HCT116 (cell line): ENCODE results near the gene LRFN2. TPM values are rescaled to one million over a fixed set of nuclear protein-coding genes. Genes with fewer than 3 reads are reported as not detected.

Source experiments
- ATAC-seq: fragments of 200-7000 bp; cut with Tn5 transposase; 2 replicates; pipeline ENCODE4 v1.9.1; 2020; ENCODE audit warnings: mild to moderate bottlenecking, moderate library complexity
- BruUV-seq: library from RNA; stranded (reverse); fragments of 400-500 nt; replicated peaks from 2 replicates; lab custom pipeline; 2021; lab: Mats Ljungman, UMichigan
- CTCF ChIA-PET: fragments of 300-600 bp; sonication (Branson Sonifier 250); formaldehyde crosslinking; loops from one replicate; lab custom pipeline; 2021; ENCODE audit warnings: antibody characterized with exemption; lab: Charles Lee
- POLR2A ChIA-PET: fragments of 300-600, 350-600 bp; sonication (Branson Sonifier 250); formaldehyde crosslinking; loops from one replicate; lab custom pipeline; 2021; ENCODE audit warnings: antibody characterized with exemption; lab: Charles Lee
- RAD21 ChIA-PET, 2 experiments: fragments of 300-600 bp; sonication (Branson Sonifier 250); formaldehyde crosslinking; loops; one replicate each; lab custom pipeline; 2023; ENCODE audit warnings: low total read pairs in 2 of 2; ENCODE audit not compliant: uncharacterized antibody in 2 of 2, unreplicated experiment in 2 of 2, low non-redundant PET in 1 of 2; lab: Charles Lee
- DNase-seq: peaks from one replicate; pipeline ENCODE4 v3.0.0-alpha.2; 2010; ENCODE audit warnings: low read depth, low spot score
- H2AFZ ChIP-seq: fragments of 200-600 bp; shearing (Covaris generic), sonication (generic); 2 replicates; pipeline ENCODE4 v1.6.1; 2017; ENCODE audit warnings: low read depth, mixed run types, mixed read lengths, antibody characterized with exemption, low read length; ENCODE audit not compliant: poor library complexity, severe bottlenecking
- H3K27ac ChIP-seq: 2 replicates; pipeline ENCODE4 v1.5.1; 2012; ENCODE audit warnings: low read depth, low read length
- H3K27me3 ChIP-seq: fragments of 200-600 bp; sonication (generic); 2 replicates; pipeline ENCODE4 v1.6.1; 2016; ENCODE audit warnings: mixed run types, low read length, mixed read lengths; ENCODE audit not compliant: insufficient read depth
- H3K36me3 ChIP-seq, 2 experiments: fragments of 200-500 bp in 1 of 2; fragments of 200-600 bp in 1 of 2; sonication (Bioruptor generic) in 1 of 2; sonication (generic) in 1 of 2; 2 replicates each; pipeline versions ENCODE4 v1.5.1 to v1.6.1; 2014 to 2016; ENCODE audit warnings: low read length in 2 of 2, inconsistent platforms in 1 of 2, mixed read lengths in 1 of 2, mixed run types in 1 of 2; ENCODE audit not compliant: insufficient read depth in 2 of 2, control insufficient read depth in 1 of 2
- H3K4me1 ChIP-seq, 2 experiments: fragments of 200-600 bp in 1 of 2; sonication (generic) in 1 of 2; 2 replicates each; pipeline versions ENCODE4 v1.5.1 to v1.6.1; 2012 to 2017; ENCODE audit warnings: low read length in 2 of 2, inconsistent platforms in 1 of 2, mild to moderate bottlenecking in 1 of 2, mixed read lengths in 1 of 2, mixed run types in 1 of 2, moderate library complexity in 1 of 2; ENCODE audit not compliant: insufficient read depth in 2 of 2, control insufficient read depth in 1 of 2
- H3K4me2 ChIP-seq: fragments of 200-600 bp; sonication (generic); 2 replicates; pipeline ENCODE4 v1.6.1; 2017; ENCODE audit warnings: mixed run types, low read length, mixed read lengths
- H3K4me3 ChIP-seq, 2 experiments: fragments of 200-600 bp in 1 of 2; sonication (generic) in 1 of 2; replicated peaks in 1 of 2; 2 replicates each; pipeline ENCODE4 v1.5.1; 2011 to 2016; ENCODE audit warnings: low read length in 2 of 2, control low read depth in 1 of 2, low read depth in 1 of 2, mild to moderate bottlenecking in 1 of 2, mixed read lengths in 1 of 2, mixed run types in 1 of 2
- H3K79me2 ChIP-seq: fragments of 200-600 bp; sonication (generic); 2 replicates; pipeline ENCODE4 v1.6.1; 2017; ENCODE audit warnings: mild to moderate bottlenecking, mixed run types, low read length, moderate library complexity, mixed read lengths; ENCODE audit not compliant: insufficient read depth
- H3K9ac ChIP-seq: fragments of 200-600 bp; sonication (generic); 2 replicates; pipeline ENCODE4 v1.6.1; 2016; ENCODE audit warnings: low read length, mixed read lengths
- H3K9me2 ChIP-seq: fragments of 200-600 bp; sonication (generic), shearing (Covaris generic); 2 replicates; pipeline ENCODE4 v1.6.1; 2017; ENCODE audit warnings: mixed run types, mild to moderate bottlenecking, moderate library complexity; ENCODE audit not compliant: insufficient read depth
- H3K9me3 ChIP-seq, 2 experiments: fragments of 200-500 bp in 1 of 2; fragments of 200-600 bp in 1 of 2; sonication (Bioruptor generic) in 1 of 2; sonication (generic) in 1 of 2; 2 replicates each; pipeline ENCODE4 v1.6.1; 2014 to 2017; ENCODE audit warnings: low read length in 2 of 2, mixed read lengths in 2 of 2, inconsistent platforms in 1 of 2, low read depth in 1 of 2, mild to moderate bottlenecking in 1 of 2, mixed run types in 1 of 2, moderate library complexity in 1 of 2; ENCODE audit not compliant: control insufficient read depth in 1 of 2, insufficient read depth in 1 of 2
- H4K20me1 ChIP-seq: fragments of 200-600 bp; sonication (generic), shearing (Covaris generic); 2 replicates; pipeline ENCODE4 v1.6.1; 2017; ENCODE audit warnings: mixed run types, mild to moderate bottlenecking, moderate library complexity; ENCODE audit not compliant: insufficient read depth
- EZH2 ChIP-seq: fragments of 200-600 bp; sonication (generic); IDR thresholded peaks from 2 replicates; pipeline ENCODE4 v1.6.1; 2017; ENCODE audit warnings: antibody characterized with exemption, mixed run types
- EZH2phosphoT487 ChIP-seq: fragments of 200-600 bp; IDR thresholded peaks from 2 replicates; pipeline ENCODE4 v1.6.1; 2018; ENCODE audit warnings: antibody characterized with exemption, borderline replicate concordance
- FOSL1 ChIP-seq: IDR thresholded peaks from 2 replicates; pipeline ENCODE4 v1.6.1; 2012; ENCODE audit warnings: low read depth
- JUND ChIP-seq: IDR thresholded peaks from 2 replicates; pipeline ENCODE4 v1.6.1; 2012
- POLR2A ChIP-seq: IDR thresholded peaks from 2 replicates; pipeline ENCODE4 v1.7.0; 2011; ENCODE audit warnings: borderline replicate concordance; ENCODE audit not compliant: insufficient read depth, insufficient read length; ENCODE audit errors: extremely low read depth
- POLR2AphosphoS5 ChIP-seq: IDR thresholded peaks from 2 replicates; pipeline ENCODE4 v1.6.1; 2011; ENCODE audit warnings: mild to moderate bottlenecking, low read depth, low read length, moderate library complexity
- SIN3A ChIP-seq: IDR thresholded peaks from 2 replicates; pipeline ENCODE4 v1.6.1; 2012; ENCODE audit warnings: low read depth
- SRF ChIP-seq: IDR thresholded peaks from 2 replicates; pipeline ENCODE4 v1.6.1; 2012; ENCODE audit warnings: low read depth
- TCF7L2 ChIP-seq: IDR thresholded peaks from 2 replicates; pipeline ENCODE4 v1.7.0; 2011; ENCODE audit warnings: borderline replicate concordance, inconsistent platforms; ENCODE audit not compliant: insufficient read depth, insufficient read length; ENCODE audit errors: extremely low read depth
- ZFX ChIP-seq: fragments of 450-650 bp; IDR thresholded peaks from 2 replicates; pipeline ENCODE4 v1.6.1; 2017
- ZNF274 ChIP-seq: fragments of 200-500 bp; sonication (Bioruptor generic); IDR thresholded peaks from 2 replicates; pipeline ENCODE4 v1.6.1; 2014; ENCODE audit warnings: mild to moderate bottlenecking, low read depth, low read length, inconsistent platforms
- intact Hi-C: fragments of 100-400 bp; cut with micrococcal nuclease; formaldehyde crosslinking; loops from 2 replicates; pipeline ENCODE4 v1.10.0; 2022
- total RNA-seq: library from RNA; stranded (reverse); gene quantifications from one replicate; pipeline ENCODE4 v1.2.1, GENCODE V29; 2021; ENCODE audit not compliant: unreplicated experiment
- TF ChIP-seq, protein P1 (sequence below): IDR thresholded peaks from 2 replicates; pipeline ENCODE4 v1.6.1; 2011; ENCODE audit warnings: mild to moderate bottlenecking, low read length, moderate library complexity; ENCODE audit not compliant: insufficient replicate concordance; ENCODE audit errors: extremely low read depth
- TF ChIP-seq, protein P2 (sequence below): IDR thresholded peaks from 2 replicates; pipeline ENCODE4 v1.6.1; 2012; ENCODE audit warnings: low read depth
- TF ChIP-seq, protein P3 (sequence below), 3 experiments: fragments of 200-600 bp in 1 of 3; sonication (generic) in 1 of 3; IDR thresholded peaks in 2 of 3; conservative IDR thresholded peaks in 1 of 3; 2 replicates each; pipeline ENCODE4 v1.5.1; 2012 to 2017; ENCODE audit warnings: low read depth in 2 of 3, low read length in 2 of 3, antibody characterized with exemption in 1 of 3, borderline replicate concordance in 1 of 3, control low read depth in 1 of 3, mild to moderate bottlenecking in 1 of 3, mixed read lengths in 1 of 3, mixed run types in 1 of 3, moderate library complexity in 1 of 3; ENCODE audit not compliant: insufficient read depth in 1 of 3

LRFN2 gene
- total RNA-seq, 1 experiment from 2014 or later, result not detected

DNA sequence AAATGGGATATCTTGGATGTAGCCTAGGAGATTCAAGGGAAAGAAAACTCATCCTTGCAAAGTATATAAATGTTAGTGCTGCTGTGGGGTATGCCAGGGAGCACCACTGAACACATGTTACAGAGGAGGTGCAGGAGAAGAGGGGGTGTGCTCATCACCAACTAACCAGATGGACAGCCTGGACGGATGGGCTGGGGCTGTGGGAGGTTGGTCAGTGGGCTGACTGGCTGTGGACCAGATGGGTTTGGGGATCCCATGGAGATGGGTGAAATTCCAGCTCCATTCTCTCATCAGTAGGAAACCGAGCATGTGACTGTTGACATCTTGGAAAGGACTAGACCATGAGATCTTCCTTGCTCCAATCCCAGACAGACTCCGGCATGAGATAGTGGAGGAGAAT, 201.0 kb downstream of the LRFN2 start (continued):
- TF ChIP-seq, protein P1, sequence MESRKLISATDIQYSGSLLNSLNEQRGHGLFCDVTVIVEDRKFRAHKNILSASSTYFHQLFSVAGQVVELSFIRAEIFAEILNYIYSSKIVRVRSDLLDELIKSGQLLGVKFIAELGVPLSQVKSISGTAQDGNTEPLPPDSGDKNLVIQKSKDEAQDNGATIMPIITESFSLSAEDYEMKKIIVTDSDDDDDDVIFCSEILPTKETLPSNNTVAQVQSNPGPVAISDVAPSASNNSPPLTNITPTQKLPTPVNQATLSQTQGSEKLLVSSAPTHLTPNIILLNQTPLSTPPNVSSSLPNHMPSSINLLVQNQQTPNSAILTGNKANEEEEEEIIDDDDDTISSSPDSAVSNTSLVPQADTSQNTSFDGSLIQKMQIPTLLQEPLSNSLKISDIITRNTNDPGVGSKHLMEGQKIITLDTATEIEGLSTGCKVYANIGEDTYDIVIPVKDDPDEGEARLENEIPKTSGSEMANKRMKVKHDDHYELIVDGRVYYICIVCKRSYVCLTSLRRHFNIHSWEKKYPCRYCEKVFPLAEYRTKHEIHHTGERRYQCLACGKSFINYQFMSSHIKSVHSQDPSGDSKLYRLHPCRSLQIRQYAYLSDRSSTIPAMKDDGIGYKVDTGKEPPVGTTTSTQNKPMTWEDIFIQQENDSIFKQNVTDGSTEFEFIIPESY, result no peak
- TF ChIP-seq JUND (no peak), ZNF274 (no peak), POLR2AphosphoS5 (no peak), ZFX (no peak), SIN3A (no peak)

DNA sequence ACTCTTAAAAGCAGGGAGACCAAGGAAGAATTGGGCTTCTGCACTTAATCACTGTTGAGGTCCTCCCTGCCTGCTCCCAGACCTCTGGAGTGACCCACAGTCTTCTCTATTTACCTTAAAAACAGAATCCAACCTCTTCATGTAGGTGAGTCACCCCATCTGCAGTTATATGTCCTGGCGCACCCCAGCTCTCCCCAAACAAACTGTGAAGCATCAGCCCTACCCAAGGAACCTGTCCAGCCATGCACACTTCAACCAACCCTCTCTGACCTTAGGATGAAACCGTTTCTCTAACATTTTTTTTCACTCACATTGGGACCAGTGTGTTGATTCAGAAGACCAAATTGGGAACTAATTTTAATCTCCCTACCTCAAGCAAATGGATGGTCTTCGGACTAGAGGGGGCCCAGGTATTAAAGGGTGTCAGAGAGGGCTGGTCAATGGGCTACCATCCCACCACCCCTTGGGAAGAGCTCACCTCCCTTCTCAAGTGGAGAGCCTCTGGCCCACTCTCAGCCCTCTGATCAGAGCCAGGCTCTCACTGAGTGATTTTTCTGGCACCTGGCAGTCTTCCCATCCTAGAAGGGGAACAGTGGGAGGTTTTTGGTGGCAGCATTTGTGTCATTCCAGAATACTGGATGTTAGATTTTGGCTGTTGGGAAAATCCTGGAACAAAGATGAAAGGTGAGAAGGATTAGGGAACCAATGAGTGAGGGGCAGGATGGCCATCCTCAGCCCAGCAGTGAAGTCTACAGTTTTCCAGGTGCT, 203.6 kb downstream of the LRFN2 start:
- DNase-seq (no peak), ATAC-seq (no peak)
- BruUV-seq, result no TSS peak
- no peaks in the 10 kb centered on the region for H4K20me1 ChIP-seq
- H3K9ac ChIP-seq, result no peak overlapping the region
- no peaks in the 10 kb centered on the region for H3K9me3 ChIP-seq
- no peaks in the 10 kb centered on the region for H3K4me1 ChIP-seq
- H2AFZ ChIP-seq, result no peak overlapping the region
- H3K36me3 ChIP-seq, result no peaks in the 10 kb centered on the region
- intact Hi-C loops, result no loop called here
- no peak overlapping the region for H3K4me3 ChIP-seq
- peaks cover 48% of the 10 kb centered on the region for H3K27me3 ChIP-seq
- RAD21 ChIA-PET, result no interaction called here
- POLR2A ChIA-PET, result no interaction called here
- CTCF ChIA-PET, result no interaction called here
- no peak overlapping the region for H3K4me2 ChIP-seq
- H3K9me2 ChIP-seq, result no peaks in the 10 kb centered on the region
- no peaks in the 10 kb centered on the region for H3K79me2 ChIP-seq
- H3K27ac ChIP-seq, result no peak overlapping the region
- TF ChIP-seq, protein P1, result no peak
- TF ChIP-seq EZH2phosphoT487 (no peak), SIN3A (no peak), SRF (no peak), POLR2A (no peak), FOSL1 (no peak), TCF7L2 (no peak), ZNF274 (no peak), JUND (no peak), EZH2 (no peak)
- TF ChIP-seq, protein P2, sequence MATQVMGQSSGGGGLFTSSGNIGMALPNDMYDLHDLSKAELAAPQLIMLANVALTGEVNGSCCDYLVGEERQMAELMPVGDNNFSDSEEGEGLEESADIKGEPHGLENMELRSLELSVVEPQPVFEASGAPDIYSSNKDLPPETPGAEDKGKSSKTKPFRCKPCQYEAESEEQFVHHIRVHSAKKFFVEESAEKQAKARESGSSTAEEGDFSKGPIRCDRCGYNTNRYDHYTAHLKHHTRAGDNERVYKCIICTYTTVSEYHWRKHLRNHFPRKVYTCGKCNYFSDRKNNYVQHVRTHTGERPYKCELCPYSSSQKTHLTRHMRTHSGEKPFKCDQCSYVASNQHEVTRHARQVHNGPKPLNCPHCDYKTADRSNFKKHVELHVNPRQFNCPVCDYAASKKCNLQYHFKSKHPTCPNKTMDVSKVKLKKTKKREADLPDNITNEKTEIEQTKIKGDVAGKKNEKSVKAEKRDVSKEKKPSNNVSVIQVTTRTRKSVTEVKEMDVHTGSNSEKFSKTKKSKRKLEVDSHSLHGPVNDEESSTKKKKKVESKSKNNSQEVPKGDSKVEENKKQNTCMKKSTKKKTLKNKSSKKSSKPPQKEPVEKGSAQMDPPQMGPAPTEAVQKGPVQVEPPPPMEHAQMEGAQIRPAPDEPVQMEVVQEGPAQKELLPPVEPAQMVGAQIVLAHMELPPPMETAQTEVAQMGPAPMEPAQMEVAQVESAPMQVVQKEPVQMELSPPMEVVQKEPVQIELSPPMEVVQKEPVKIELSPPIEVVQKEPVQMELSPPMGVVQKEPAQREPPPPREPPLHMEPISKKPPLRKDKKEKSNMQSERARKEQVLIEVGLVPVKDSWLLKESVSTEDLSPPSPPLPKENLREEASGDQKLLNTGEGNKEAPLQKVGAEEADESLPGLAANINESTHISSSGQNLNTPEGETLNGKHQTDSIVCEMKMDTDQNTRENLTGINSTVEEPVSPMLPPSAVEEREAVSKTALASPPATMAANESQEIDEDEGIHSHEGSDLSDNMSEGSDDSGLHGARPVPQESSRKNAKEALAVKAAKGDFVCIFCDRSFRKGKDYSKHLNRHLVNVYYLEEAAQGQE, result no peak
- TF ChIP-seq, protein P3, sequence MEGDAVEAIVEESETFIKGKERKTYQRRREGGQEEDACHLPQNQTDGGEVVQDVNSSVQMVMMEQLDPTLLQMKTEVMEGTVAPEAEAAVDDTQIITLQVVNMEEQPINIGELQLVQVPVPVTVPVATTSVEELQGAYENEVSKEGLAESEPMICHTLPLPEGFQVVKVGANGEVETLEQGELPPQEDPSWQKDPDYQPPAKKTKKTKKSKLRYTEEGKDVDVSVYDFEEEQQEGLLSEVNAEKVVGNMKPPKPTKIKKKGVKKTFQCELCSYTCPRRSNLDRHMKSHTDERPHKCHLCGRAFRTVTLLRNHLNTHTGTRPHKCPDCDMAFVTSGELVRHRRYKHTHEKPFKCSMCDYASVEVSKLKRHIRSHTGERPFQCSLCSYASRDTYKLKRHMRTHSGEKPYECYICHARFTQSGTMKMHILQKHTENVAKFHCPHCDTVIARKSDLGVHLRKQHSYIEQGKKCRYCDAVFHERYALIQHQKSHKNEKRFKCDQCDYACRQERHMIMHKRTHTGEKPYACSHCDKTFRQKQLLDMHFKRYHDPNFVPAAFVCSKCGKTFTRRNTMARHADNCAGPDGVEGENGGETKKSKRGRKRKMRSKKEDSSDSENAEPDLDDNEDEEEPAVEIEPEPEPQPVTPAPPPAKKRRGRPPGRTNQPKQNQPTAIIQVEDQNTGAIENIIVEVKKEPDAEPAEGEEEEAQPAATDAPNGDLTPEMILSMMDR (IDR thresholded peaks at IDR 0.05 in 2 of 3, conservative IDR thresholded peaks at IDR 0.05 in 1 of 3; ENCODE audit: borderline replicate concordance in 1 of 3, insufficient read depth in 1 of 3, low read depth in 2 of 3, low read length in 2 of 3), result no peak
